Endothelial cell of umbilical vein (primary cell): ENCODE results near the gene STON2. TPM values are rescaled to one million over a fixed set of nuclear protein-coding genes. Genes with fewer than 3 reads are reported as not detected.

ENCODE experiments used
- BruUV-seq: library from RNA; stranded (reverse); fragments of 400-500 nt; replicated peaks from 2 replicates; lab custom pipeline; 2021; lab: Mats Ljungman, UMichigan
- CTCF ChIA-PET: fragments of 300-600, 350-600 bp; sonication (Branson Sonifier 250); formaldehyde crosslinking; loops from one replicate; lab custom pipeline; 2021; ENCODE audit warnings: antibody characterized with exemption, inconsistent platforms; lab: Charles Lee
- POLR2A ChIA-PET: fragments of 300-600, 350-600 bp; sonication (Branson Sonifier 250); formaldehyde crosslinking; loops from one replicate; lab custom pipeline; 2021; ENCODE audit warnings: antibody characterized with exemption, inconsistent platforms; lab: Charles Lee
- DNase-seq: peaks from one replicate; pipeline ENCODE4 v3.0.0-alpha.2; 2011; ENCODE audit warnings: low read depth, low spot score
- FAIRE-seq: peaks from 2 replicates; lab custom pipeline; 2011; peaks lifted over from hg19 to GRCh38; lab: Jason Lieb, UNC
- H2AFZ ChIP-seq: 2 replicates; pipeline ENCODE4 v1.6.0; 2012; ENCODE audit warnings: low read depth, low read length, control low read depth, inconsistent platforms
- H3K27ac ChIP-seq: 2 replicates; pipeline ENCODE4 v1.5.1; 2011; ENCODE audit warnings: low read depth, mild to moderate bottlenecking, control low read depth, low read length, moderate library complexity; ENCODE audit not compliant: insufficient read depth
- H3K27me3 ChIP-seq, 2 experiments: 2 replicates each; pipeline versions ENCODE4 v1.6.0 to v1.6.1; 2011; ENCODE audit warnings: low read length in 2 of 2, mixed read lengths in 1 of 2; ENCODE audit not compliant: control insufficient read depth in 2 of 2, insufficient read depth in 2 of 2
- H3K36me3 ChIP-seq, 2 experiments: 2 replicates in 1 of 2; 3 replicates in 1 of 2; pipeline ENCODE4 v1.5.1; 2011; ENCODE audit warnings: low read length in 2 of 2, mild to moderate bottlenecking in 1 of 2, moderate library complexity in 1 of 2; ENCODE audit not compliant: control insufficient read depth in 2 of 2, insufficient read depth in 2 of 2; ENCODE audit errors: extremely low read depth in 1 of 2
- H3K4me1 ChIP-seq: 3 replicates; pipeline ENCODE4 v1.5.1; 2011; ENCODE audit warnings: mild to moderate bottlenecking, low read length; ENCODE audit not compliant: control insufficient read depth, insufficient read depth; ENCODE audit errors: extremely low read depth
- H3K4me2 ChIP-seq: 2 replicates; pipeline ENCODE4 v1.6.1; 2011; ENCODE audit warnings: low read length, control low read depth, mixed read lengths; ENCODE audit not compliant: insufficient read depth
- H3K4me3 ChIP-seq, 3 experiments: fragments of 200-600 bp in 1 of 3; sonication (generic), shearing (Covaris generic) in 1 of 3; replicated peaks in 1 of 3; 2 replicates each; pipeline ENCODE4 v1.5.1; 2011 to 2016; ENCODE audit warnings: control low read depth in 3 of 3, low read length in 3 of 3, mild to moderate bottlenecking in 2 of 3, inconsistent platforms in 1 of 3, low read depth in 1 of 3, moderate library complexity in 1 of 3; ENCODE audit not compliant: insufficient read depth in 1 of 3
- H3K79me2 ChIP-seq: 2 replicates; pipeline ENCODE4 v1.6.0; 2012; ENCODE audit warnings: low read length, inconsistent platforms; ENCODE audit not compliant: control insufficient read depth, insufficient read depth
- H3K9ac ChIP-seq: replicated peaks from 2 replicates; pipeline ENCODE3; 2011; ENCODE audit warnings: low read length, control low read depth; ENCODE audit not compliant: insufficient read depth; ENCODE audit errors: extremely low read depth
- H3K9me1 ChIP-seq: replicated peaks from 3 replicates; pipeline ENCODE4 v1.6.0; 2011; ENCODE audit warnings: mild to moderate bottlenecking, low read length; ENCODE audit not compliant: control insufficient read depth, insufficient read depth; ENCODE audit errors: extremely low read depth
- H3K9me3 ChIP-seq: replicated peaks from 2 replicates; pipeline ENCODE4 v1.5.1; 2012; ENCODE audit warnings: low read length, inconsistent platforms; ENCODE audit not compliant: control insufficient read depth, insufficient read depth
- H4K20me1 ChIP-seq: replicated peaks from 2 replicates; pipeline ENCODE3; 2011; ENCODE audit warnings: mild to moderate bottlenecking, low read length; ENCODE audit not compliant: control insufficient read depth, insufficient read depth; ENCODE audit errors: extremely low read depth
- CTCF ChIP-seq, 2 donors: IDR thresholded peaks; 1 replicate in 1 of 2; 2 replicates in 1 of 2; pipeline ENCODE4 v1.5.1; 2011; ENCODE audit warnings: low read length in 2 of 2, mild to moderate bottlenecking in 2 of 2, moderate library complexity in 2 of 2, control low read depth in 1 of 2, inconsistent platforms in 1 of 2, low read depth in 1 of 2; ENCODE audit not compliant: insufficient read depth in 1 of 2; ENCODE audit errors: extremely low read depth in 1 of 2
- EZH2 ChIP-seq: IDR thresholded peaks from 2 replicates; pipeline ENCODE4 v1.6.1; 2012; ENCODE audit warnings: borderline replicate concordance, low read depth, mild to moderate bottlenecking, moderate library complexity, low read length, inconsistent platforms; ENCODE audit not compliant: severe bottlenecking
- FOS ChIP-seq: IDR thresholded peaks from 2 replicates; pipeline ENCODE4 v1.6.1; 2011; ENCODE audit warnings: mild to moderate bottlenecking, low read length, moderate library complexity, borderline replicate concordance; ENCODE audit not compliant: insufficient read depth
- GATA2 ChIP-seq: IDR thresholded peaks from 2 replicates; pipeline ENCODE4 v1.7.0; 2011; ENCODE audit warnings: low read depth, mild to moderate bottlenecking, moderate library complexity, mixed read lengths, low read length; ENCODE audit not compliant: insufficient read length, insufficient read depth
- MYC ChIP-seq: IDR thresholded peaks from one replicate; pipeline ENCODE4 v1.6.1; 2011; ENCODE audit warnings: mild to moderate bottlenecking, low read depth, low read length
- POLR2AphosphoS5 ChIP-seq: IDR thresholded peaks from 2 replicates; pipeline ENCODE4 v1.6.1; 2012; ENCODE audit warnings: low read depth, mild to moderate bottlenecking, control low read depth, low read length, moderate library complexity; ENCODE audit not compliant: insufficient read depth
- dilution Hi-C: fragments of 300-500 bp; cut with MboI; formaldehyde crosslinking; loops from one replicate; pipeline ENCODE4 v1.15.0; 2019; ENCODE audit warnings: low sequenced_read_pairs; ENCODE audit not compliant: extremely low pct_ligation_motif_present
- intact Hi-C: fragments of 100-400 bp; cut with micrococcal nuclease; formaldehyde crosslinking; loops from one replicate; pipeline ENCODE4 v1.10.0; 2022
- polyA plus RNA-seq, 4 experiments: library from polyadenylated mRNA; depleted of rRNA in 3 of 4; stranded (reverse) in 3 of 4; unstranded in 1 of 4; fragments of >200 nt; gene quantifications; 2 replicates each; pipeline versions ENCODE4 v1.2.1 to v1.2.3, GENCODE V29; 2011 to 2012; ENCODE audit warnings: missing spikeins in 1 of 4
- total RNA-seq: library from RNA; stranded (reverse); gene quantifications from 2 replicates; pipeline ENCODE4 v1.2.3, GENCODE V29; 2021

The STON2 gene
- total and polyA plus RNA-seq, 2 donors (not counting 3 experiments of a cell fraction or from before 2014, with no cell fraction given): not detected

- ChIA-PET POLR2A (no interaction called here), CTCF (interaction anchor here (0.6 to 5.0 kb wide), 8 partner anchors 10 to 238 kb away, joined by 3 to 76 read pairs (median 4); no protein-coding TSS in a partner anchor)
- H3K9me1 ChIP-seq: no peaks in the 10 kb centered on the region
- no peak overlapping the region for H3K9ac ChIP-seq
- no peak overlapping the region for H3K27ac ChIP-seq
- intact Hi-C loops: loop anchor here (1.0 kb wide), 1 partner anchor 183 kb away; no protein-coding TSS in a partner anchor
- no peaks in the 10 kb centered on the region for H3K36me3 ChIP-seq
- no peaks in the 10 kb centered on the region for H3K9me3 ChIP-seq
- no TSS peak for BruUV-seq
- no peak overlapping the region for H2AFZ ChIP-seq
- no peaks in the 10 kb centered on the region for H3K27me3 ChIP-seq
- no peak for TF ChIP-seq MYC
- H3K4me2 ChIP-seq: no peak overlapping the region
- DNase-seq (no peak), FAIRE-seq (no peak)
- no peaks in the 10 kb centered on the region for H3K4me1 ChIP-seq
- dilution Hi-C loops: no loop called here
- no peaks in the 10 kb centered on the region for H4K20me1 ChIP-seq
- H3K4me3 ChIP-seq: no peak overlapping the region
- no peaks in the 10 kb centered on the region for H3K79me2 ChIP-seq
Observed at GRCh38 chr14:81269979-81270375, 130.1 kb downstream of the STON2 start.

GRCh38 chr14:81269100-81269978, 130.8 kb downstream of the STON2 start:
- H3K9me1 ChIP-seq: no peaks in the 10 kb centered on the region
- CTCF ChIA-PET: interaction anchor here (0.5 to 5.0 kb wide), 9 partner anchors 9 to 224 kb away, joined by 3 to 76 read pairs (median 4); no protein-coding TSS in a partner anchor
- H3K4me3 ChIP-seq: no peak overlapping the region
- DNase-seq (peak; percentile 69), FAIRE-seq (peak; percentile 79)
- POLR2A ChIA-PET: no interaction called here
- no peak overlapping the region for H3K9ac ChIP-seq
- H4K20me1 ChIP-seq: no peaks in the 10 kb centered on the region
- H3K4me1 ChIP-seq: no peaks in the 10 kb centered on the region
- no peaks in the 10 kb centered on the region for H3K9me3 ChIP-seq
- H3K4me2 ChIP-seq: no peak overlapping the region
- H3K79me2 ChIP-seq: no peaks in the 10 kb centered on the region
- no peak overlapping the region for H3K27ac ChIP-seq
- H3K36me3 ChIP-seq: no peaks in the 10 kb centered on the region
- BruUV-seq: no TSS peak
- no peak overlapping the region for H2AFZ ChIP-seq
- dilution Hi-C loops: no loop called here
- intact Hi-C loops: loop anchor here (1.0 kb wide), 1 partner anchor 184 kb away; no protein-coding TSS in a partner anchor
- no peaks in the 10 kb centered on the region for H3K27me3 ChIP-seq
- TF ChIP-seq MYC: no peak
- TF ChIP-seq FOS: no peak
- peak; percentile 39 to 55 for TF ChIP-seq CTCF (IDR thresholded peaks at IDR 0.05; ENCODE audit: extremely low read depth in 1 of 2, insufficient read depth in 1 of 2, low read depth in 1 of 2, low read length in 2 of 2)
- TF ChIP-seq POLR2AphosphoS5: no peak
- TF ChIP-seq GATA2: no peak
- TF ChIP-seq EZH2: no peak
